GM13976 (cell line): ENCODE measurements around the gene GTPBP4.

Source experiments
- DNase-seq: peaks from one replicate; pipeline ENCODE4 v3.0.0; 2012; ENCODE audit warnings: low spot score
- in situ Hi-C: fragments of 300-500 bp; cut with MboI; formaldehyde crosslinking; loops from one replicate; pipeline ENCODE4 v1.12.0; 2022; ENCODE audit warnings: low sequenced_read_pairs, mixed read lengths, inconsistent platforms; ENCODE audit not compliant: unreplicated experiment
- TF ChIP-seq, protein P1 (sequence below): IDR thresholded peaks from 2 replicates; pipeline ENCODE4 v1.5.1; 2012; ENCODE audit warnings: borderline replicate concordance, mild to moderate bottlenecking; ENCODE audit not compliant: insufficient read depth; ENCODE audit errors: extremely low read depth, missing control alignments, control extremely low read depth

The GTPBP4 gene

DNA sequence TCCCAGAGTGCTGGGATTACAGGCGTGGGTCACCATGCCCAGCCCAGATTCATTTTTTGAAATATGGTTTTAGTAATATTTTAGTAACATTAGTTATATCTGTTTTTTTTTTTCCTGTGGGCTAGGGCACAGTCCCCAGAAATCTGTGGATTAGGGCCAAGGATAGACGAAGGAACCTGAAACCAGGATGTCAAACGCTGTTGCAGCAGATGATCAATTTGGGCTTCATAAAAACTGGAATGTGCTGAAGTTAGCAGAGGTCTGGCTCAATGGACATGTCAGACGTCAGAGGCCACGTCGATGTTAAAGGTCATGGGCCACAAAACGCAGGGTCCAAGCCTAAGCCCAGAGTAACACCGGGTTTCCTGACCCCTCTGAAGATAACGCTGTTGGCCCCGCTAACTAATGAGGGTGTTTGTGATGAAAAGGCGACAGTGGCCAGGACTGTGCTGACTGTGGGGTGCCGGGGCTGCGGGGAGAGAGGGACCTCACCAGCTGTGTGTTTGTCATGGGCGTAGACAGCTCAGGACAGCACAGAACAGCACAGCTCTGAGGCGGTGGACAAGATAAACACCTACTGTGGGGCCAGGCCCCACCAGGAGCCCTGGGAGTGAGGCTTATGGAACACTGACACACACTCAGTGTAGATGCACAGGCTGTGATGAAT is 23.8 kb upstream of the GTPBP4 start:
- in situ Hi-C loops, result no loop called here
- DNase-seq, result peak; percentile 23
- TF ChIP-seq, protein P1, sequence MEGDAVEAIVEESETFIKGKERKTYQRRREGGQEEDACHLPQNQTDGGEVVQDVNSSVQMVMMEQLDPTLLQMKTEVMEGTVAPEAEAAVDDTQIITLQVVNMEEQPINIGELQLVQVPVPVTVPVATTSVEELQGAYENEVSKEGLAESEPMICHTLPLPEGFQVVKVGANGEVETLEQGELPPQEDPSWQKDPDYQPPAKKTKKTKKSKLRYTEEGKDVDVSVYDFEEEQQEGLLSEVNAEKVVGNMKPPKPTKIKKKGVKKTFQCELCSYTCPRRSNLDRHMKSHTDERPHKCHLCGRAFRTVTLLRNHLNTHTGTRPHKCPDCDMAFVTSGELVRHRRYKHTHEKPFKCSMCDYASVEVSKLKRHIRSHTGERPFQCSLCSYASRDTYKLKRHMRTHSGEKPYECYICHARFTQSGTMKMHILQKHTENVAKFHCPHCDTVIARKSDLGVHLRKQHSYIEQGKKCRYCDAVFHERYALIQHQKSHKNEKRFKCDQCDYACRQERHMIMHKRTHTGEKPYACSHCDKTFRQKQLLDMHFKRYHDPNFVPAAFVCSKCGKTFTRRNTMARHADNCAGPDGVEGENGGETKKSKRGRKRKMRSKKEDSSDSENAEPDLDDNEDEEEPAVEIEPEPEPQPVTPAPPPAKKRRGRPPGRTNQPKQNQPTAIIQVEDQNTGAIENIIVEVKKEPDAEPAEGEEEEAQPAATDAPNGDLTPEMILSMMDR, result no peak

GRCh38 chr10:964988-965417 is 23.2 kb upstream of the GTPBP4 start:
- DNase-seq, result no peak
- in situ Hi-C loops, result no loop called here
- TF ChIP-seq, protein P1, result no peak

- DNase-seq, result no peak
- TF ChIP-seq, protein P1, result no peak
- in situ Hi-C loops, result no loop called here
Observed at GRCh38 chr10:966466-967235, 21.6 kb upstream of the GTPBP4 start.

DNA sequence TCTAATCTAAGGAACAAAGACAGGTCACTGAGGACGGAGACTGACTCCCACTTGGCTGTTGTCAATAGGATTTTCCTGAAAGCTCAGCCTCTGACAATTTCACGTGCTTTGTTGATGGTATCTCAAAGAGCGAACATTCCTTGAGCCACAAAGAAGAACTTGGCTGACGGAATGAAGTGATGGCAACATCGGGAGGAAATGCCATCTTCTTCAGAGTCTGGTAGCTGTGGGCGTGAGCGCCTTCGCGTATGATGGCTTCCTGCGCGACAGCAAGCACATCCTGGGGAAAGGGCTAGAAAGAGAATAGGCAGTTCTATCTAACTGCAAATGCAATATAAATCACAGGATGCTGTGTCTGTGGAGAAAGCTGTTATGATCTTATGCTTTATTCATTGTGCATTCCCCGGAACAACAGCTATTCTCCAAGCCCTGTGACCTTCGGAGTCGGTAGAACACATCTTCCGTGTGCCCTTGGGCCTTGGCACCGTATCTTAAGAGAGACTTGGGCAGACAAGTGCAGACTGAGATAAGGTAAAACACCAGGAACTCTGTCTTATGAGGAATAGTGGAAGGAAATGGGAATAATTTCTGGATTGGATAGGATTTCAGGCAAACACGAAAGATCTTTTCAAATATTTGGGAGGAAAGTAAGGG is 19.6 kb upstream of the GTPBP4 start:
- TF ChIP-seq, protein P1, result no peak
- in situ Hi-C loops, result no loop called here
- no peak for DNase-seq

DNA sequence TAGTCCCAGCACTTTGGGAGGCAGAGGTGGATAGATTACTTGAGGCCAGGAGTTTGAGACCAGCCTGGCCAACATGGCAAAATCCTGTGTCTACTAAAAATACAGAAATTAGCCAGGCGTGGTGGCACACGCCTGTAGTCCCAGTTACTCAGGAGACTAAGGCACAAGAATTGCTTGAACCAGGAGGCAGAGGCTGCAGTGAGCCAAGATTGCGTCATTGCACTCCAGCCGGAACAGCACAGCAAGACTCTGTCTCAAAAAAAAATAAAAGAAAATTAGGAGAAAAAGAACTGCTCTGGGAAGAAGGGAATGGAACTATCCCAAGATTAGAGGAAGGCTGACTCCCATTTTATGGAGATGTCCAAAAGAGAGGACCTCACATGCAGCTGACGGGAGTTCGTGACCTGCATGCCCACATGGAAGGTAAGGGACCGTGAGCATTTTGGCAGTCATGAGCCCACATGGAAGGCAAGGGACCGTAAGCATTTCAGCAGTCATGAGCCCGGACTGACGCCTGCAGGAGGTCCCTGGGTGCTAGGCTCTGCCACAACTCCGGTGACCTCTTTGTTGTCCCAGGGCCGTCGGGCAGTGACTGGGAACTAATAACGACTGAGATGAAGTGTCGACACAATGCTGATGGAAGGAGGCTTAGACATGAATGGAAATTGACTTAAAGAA is 18.6 kb upstream of the GTPBP4 start:
- no peak for DNase-seq
- in situ Hi-C loops, result no loop called here
- TF ChIP-seq, protein P1, result no peak

DNA sequence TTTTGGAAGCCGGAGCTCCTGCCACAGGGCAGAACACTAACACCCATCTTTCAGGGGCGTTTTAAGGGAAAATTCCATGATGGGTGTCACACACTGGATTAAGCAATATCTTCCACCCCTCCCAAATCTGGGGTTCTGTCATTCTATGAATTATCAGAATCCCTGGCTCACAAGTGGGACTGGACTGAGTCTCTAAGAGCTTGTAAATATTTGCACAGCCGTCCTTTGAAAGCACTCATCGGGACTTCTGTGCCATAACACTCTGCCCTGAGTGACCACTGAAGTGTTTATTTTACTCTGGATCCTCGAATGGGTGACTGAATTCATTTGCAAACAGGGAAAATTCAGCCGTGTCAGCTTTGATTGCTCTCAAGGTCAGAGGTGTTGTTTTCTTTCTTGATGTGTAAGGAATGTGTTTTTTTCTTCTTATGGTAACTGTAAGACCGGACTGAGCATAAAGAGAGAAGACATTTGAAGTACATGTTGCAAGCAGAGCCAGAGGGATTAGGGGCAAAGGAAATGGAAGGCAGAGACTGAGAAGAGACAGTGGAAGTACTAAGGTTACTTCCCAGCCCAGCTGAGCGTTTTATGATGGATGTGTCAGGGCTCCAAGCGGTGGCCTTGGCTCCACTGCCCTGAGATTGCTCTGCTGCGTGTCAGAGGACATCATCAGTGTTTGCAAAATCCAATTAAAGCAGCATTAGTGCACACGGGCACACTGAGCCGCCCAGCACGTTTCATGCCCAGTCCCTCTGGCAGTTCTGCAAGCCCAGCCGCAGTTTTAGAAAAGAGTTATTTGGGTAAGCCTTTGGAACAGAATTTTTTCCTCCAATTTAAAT is 17.7 kb upstream of the GTPBP4 start:
- DNase-seq, result peak; percentile 4
- in situ Hi-C loops, result no loop called here
- TF ChIP-seq, protein P1, result no peak
